ENCODE results near the gene NANOS3.

GRCh38 chr19:13860679-13861391, 16.1 kb upstream of the NANOS3 start:
- no peak for TF ChIP-seq POLR2A (IDR thresholded peaks at IDR 0.05; ENCODE audit: low read length)
- no peak for TF ChIP-seq GATA1 (IDR thresholded peaks at IDR 0.05; ENCODE audit: low read depth, low read length)

All from erythroblast (primary cell).